TTC549 (cell line): ENCODE results near the gene DDX46.
"Not testable (repeated sequence)": the region's sequence is repeated elsewhere in the genome, so short reads cannot be mapped to it uniquely, and the experiment has no call there.

Experiments
- FAIRE-seq: peaks from 2 replicates; lab custom pipeline; 2012; peaks lifted over from hg19 to GRCh38; lab: Jason Lieb, UNC

DDX46 gene

DNA sequence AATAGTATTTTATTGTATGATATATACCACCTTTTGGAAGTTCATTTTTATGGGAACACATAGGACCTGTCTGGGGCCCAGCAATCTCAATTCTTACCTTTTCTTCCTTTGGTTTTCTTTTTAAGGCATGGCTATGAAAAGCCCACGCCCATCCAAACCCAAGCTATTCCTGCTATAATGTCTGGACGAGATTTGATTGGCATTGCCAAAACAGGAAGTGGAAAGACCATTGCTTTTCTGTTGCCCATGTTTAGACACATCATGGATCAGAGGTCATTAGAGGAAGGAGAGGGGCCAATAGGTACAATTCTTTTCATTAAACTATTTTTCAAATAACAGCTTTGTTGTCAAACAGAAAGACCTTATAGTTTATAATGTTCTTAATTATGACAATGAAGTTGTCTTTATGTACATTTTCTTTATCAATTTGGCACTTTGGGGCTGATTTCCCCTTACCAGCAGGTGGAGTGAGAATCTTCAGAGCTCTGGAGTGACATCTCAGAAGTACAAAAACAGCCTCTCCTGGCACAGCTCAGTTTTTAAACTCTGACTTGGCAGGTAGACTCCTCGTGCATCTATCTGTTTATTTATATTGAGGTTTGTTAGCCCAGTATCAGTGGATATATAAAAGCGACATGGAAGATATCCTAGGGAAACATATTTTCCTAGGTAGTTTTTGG is 25.8 kb downstream of the DDX46 start:
- no peak for FAIRE-seq

DNA sequence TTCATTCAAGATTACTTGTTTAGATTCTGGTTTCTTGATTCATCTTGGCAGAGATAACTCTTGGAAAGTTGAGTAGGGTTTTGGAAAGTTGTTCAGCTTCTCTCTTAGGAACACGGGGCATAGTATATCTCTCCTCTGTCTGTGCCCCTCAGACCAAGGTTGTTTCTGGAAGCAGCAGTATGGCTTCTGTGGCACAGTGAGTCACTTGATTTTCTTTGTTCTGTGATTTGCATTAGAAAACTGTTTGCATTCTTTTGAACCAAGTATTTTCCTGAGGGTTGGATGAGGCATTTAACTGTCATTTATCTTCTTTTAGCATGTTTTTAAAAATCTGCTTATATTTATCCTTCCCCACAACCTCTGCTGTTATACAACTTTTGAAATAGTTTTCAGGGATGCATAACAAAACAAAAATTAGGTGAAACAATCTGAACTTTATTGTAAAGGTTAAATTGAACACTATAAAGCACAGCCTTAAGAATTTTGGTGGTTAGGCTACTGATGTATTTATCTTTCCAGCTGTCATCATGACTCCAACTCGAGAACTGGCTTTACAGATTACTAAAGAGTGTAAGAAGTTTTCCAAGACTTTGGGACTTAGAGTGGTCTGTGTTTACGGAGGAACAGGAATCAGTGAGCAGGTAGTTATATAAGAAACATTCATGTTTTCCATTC is 26.5 kb downstream of the DDX46 start:
- FAIRE-seq, result no peak

DNA sequence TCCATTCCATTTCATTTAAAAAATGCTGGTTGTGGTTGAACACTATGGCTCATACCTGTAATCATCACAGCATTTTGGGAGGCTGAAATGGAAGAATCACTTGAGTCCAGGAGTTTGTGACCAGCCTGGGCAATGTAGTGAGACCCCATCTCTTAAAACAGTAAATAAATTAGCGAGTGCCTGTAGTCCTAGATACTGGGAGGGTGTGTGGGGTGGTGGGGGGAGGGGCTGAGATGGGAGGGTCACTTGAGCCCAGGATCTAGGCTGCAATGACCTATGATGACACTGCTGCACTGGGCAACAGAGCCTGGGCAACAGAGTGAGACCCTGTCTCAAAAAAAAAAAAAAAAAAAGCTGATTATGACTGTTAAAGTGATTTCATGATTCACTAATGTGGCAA is 29.1 kb downstream of the DDX46 start:
- no peak for FAIRE-seq

DNA sequence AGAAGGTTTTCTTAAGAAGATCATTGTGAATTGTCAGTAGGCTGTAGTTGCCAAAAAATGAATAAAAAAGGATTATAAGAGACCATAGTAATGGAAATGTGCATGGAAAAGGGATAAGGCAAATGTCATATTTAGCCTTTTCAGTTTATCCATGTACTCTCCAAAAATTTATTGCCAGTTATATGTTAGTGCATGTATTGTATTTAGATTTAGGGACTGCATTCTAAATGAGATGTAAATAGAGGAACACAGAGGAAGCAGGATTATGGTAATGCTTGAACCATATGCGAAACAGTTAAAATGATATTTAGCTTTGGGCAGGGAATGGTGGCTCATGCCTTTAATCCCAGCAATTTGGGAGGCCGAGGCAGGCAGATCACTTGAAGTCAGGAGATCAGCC is 33.0 kb downstream of the DDX46 start:
- FAIRE-seq, result no peak

DNA sequence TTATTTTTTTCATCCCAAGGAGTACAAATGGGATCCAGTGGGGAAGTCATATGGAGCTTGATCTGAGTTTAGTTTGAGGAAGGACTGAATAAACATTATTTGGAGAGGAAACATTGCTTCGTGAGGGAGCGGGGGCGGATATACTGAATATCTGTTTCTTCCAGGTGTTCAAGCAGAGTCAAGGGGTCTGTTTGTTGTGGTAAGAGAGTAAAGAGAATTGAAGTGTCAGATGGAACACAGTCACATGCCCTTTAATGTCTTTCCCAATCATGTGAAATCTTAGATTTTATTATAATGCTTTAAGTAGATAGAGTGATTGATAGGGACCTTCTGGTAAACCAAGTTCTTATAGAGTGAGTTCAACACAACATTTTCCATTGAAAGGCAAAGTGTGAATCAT is 33.7 kb downstream of the DDX46 start:
- no peak for FAIRE-seq

DNA sequence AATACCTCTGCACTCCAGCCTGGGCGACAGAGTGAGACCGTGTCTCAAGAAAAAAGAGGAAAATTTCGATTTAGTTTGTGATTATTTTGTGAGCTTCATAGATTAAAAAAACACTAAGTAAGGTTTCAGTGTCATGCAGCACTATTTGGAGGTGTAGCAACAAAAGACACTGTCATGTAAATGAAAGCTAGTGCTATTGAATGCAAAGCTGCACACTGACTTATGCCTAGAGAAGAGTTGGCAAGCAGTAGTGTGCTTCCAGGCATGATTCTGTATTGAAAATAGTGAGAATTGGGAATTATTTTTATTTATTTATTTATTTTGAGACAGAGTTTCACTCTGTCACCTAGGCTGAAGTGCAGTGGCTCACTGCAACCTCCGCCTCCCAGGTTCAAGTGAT is 34.5 kb downstream of the DDX46 start:
- no peak for FAIRE-seq

DNA sequence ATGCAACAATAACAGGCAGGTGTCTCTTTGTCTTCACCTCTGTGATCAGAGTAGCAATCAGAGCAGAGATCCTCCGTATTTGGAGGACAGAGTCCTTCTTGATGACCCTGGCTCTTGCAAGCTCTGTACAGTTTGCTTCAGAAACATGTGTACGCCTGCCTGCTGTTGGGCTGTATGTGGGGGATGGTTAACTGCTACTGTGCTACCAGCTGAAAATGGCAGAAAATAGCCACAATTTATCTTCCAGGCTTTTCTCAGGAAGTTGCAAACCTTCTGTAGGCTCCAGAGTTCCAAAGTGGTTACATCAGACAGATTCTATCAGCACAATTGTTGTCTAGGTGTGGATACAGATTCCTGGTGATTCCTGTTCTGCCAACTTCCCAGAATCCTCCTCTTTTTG is 35.5 kb downstream of the DDX46 start:
- no peak for FAIRE-seq

DNA sequence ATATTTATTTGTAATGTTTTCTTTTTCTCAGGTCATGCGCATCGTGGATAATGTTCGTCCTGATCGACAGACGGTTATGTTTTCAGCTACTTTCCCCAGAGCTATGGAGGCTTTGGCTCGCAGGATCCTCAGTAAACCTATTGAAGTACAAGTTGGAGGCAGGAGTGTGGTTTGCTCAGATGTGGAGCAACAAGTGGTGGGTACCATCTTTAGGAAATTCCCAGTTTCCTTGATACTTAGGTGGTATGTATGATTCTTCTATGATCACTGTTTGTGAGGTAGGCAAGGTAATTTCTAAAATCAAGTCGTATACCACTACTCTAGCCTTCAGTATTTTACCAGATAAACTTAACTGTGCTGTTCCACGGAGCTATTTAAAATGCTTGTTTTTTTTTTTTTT is 36.2 kb downstream of the DDX46 start:
- no peak for FAIRE-seq

DNA sequence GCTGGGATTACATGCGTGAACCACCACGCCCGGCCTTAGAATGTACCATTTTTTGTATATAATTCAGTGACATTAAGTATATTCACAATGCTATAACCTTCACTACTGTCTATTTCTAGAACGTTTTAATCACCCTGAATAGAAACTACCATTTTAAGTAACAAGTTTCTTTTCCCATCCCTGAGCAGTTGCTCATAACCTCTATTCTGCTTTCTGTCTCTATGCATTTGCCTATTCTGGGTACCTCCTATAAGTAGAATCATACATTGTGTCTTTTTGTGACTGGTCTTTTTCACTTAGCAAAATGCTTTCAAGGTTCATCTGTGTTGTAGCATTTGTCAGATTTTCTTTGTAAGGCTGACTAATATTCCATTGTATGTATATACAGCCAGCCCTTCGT is 39.9 kb downstream of the DDX46 start:
- no peak for FAIRE-seq

DNA sequence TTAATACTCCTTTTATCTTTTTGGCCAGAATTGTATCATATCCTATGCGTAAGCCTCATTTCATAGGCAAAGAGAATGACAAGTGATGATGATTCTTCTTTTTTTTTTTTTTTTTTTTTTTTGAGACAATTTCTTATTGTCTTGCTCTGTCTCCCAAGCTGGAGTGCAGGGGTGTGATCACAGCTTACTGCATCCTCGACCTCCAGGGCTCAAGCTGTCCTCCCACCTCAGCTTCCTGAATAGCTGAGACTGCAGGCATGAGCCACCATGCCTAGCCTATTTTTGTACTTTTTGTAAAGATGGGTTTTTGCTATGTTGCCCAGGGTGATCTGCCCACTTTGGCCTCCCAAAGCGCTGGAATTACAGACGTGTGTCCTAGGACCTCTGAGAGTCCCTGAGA is 45.2 kb downstream of the DDX46 start:
- FAIRE-seq, result no peak

DNA sequence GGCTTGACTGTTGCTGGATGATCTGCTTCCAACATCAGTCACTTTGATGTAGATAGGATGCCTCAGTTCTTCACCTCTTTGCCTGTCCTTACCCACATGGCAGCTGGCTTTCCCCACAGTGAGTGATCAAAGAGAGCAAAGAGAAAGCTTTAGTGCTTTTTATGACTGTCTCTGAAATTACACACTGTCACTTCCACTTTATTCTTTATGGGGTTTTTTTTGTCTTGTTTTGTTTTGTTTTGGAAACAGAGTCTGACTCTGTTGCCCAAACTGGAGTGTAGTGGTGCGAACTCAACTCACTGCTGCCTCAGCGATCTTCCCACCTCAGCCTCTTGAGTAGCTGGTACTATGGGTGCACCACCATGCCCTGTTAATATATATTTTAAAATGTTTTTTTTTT is 54.8 kb downstream of the DDX46 start:
- FAIRE-seq, result no peak

DNA sequence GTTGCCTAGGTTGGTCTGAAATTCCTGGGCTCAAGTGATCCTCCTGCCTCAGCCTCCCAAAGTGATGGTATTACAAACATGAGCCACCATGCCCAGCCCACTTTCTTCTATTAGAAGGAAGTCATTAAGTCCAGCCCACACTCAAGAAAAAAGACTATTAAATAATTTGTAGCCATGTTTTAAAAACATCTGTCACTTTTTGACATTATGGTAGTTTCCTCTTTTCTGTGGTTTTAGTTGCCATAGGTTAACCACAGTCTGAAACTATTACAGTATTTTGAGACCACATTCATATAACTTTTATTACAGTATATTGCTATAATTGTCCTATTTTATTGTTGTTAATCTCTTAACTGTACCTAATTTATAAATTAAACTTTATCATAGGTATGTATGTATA is 55.2 kb downstream of the DDX46 start:
- FAIRE-seq, result no peak

DNA sequence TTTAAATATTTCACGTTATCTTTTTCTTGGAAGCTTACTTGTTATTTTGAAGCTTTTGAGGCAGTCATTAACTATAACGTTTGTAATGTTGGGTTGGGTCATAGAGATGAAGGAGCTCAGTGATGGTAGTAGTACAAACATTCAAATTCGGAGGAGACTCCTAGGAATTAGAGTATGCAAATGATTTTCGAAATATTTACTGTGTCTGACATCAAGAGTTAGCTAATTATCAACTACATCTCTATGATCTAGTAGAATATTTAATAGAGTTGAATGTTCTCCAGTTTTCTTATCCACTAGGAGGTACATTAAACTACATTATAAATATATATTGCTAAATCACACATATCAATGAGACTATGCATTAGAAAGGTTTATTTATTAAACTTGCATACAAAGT is 58.4 kb downstream of the DDX46 start:
- FAIRE-seq, result no peak

DNA sequence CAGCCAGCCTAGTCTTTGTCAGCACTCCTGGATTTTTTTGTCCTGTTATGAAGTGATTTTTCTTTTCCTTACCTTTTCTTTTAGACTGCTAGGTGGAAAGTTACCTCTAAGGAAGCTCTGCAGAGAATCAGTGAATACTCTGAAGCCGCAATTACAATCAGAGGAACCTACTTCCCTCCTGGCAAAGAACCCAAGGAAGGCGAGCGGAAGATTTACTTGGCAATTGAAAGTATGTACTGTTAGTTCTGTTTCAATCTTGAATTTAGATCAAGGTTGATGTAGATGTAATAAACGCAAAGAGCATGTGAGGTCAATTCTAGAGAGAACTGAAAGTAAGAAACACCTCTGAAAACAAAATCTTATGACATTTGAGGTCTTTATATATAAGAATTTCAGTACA is 60.2 kb downstream of the DDX46 start:
- FAIRE-seq, result no peak

DNA sequence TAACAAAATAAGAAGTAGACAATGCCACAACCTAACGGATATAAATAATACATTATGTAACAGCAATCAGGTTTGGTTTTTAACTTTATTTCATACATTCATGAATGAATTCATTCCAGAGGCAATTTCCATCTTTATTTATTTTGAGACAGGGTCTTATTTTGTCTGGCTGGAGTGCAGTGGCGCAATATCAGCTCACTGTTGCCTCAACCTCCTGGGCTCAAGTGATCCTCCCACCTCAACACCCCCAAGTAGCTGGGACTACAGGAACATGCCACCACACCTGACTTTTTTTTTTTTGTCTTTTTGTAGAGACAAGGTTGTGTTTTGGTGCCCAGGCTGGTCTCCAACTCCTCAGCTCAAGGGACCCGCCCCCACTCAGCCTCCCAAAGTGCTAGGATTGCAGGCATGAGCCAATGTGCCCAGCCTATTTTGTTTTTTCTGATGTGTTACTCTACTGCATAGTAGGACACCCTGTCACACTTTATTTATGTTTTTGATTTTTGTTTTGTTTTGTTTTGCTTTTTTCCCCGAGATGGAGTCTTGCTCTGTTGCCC is 60.9 kb downstream of the DDX46 start:
- no peak for FAIRE-seq

DNA sequence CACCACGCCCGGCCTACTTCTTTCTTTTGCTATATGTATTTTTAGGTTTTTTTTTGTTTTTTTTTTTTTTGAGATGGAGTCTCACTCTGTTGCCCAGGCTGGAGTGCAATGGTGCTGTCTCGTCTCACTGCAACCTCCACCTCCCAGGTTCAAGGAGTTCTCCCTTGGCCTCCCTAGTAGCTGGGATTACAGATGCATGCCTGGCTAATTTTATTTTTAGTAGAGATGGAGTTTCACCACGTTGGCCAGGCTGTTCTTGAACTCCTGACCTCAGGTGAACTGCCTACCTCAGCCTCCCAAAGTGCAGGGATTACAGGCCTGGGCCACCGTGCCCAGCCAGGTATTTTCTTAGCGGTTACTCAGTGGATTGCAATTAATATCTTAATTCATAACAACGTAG is 63.3 kb downstream of the DDX46 start:
- no peak for FAIRE-seq

DNA sequence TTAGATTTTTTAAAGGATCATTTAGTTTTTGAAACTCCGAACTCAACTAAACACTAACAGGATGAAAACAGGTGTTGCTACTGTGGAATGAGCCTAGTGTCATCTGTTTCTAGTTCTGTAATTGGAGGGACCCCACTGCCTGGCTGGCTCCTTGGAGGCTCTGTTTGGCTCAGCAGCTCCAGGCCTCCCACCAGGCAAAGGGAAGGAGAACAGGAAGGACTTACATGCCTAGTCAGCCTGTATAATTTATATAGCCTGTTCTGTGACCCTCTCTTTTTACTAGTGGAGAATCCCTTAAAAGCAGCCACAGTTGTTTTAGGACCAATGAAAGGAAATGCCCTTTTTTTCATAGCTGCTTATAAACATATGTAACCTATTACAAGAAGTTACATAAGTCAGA is 66.1 kb downstream of the DDX46 start:
- FAIRE-seq, result no peak

DNA sequence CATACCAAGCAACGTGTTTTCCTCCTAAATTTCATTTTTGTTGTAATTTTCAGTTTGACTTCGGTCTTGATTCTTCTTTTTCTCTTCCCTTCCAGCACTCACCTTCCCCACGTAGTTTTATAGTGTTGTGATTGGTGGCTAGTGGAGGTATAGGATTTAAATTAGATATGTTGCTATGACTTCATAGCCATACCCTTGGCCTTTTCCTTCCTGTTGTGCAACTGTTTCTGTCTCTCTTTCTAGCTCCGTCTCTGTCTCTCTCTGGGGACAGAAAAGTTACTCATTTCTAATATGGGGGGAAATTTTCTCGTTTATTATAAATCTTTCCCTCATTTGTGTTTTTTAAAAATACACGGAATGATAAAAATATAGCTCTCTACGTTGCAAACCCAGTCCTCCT is 66.6 kb downstream of the DDX46 start:
- FAIRE-seq, result no peak

DNA sequence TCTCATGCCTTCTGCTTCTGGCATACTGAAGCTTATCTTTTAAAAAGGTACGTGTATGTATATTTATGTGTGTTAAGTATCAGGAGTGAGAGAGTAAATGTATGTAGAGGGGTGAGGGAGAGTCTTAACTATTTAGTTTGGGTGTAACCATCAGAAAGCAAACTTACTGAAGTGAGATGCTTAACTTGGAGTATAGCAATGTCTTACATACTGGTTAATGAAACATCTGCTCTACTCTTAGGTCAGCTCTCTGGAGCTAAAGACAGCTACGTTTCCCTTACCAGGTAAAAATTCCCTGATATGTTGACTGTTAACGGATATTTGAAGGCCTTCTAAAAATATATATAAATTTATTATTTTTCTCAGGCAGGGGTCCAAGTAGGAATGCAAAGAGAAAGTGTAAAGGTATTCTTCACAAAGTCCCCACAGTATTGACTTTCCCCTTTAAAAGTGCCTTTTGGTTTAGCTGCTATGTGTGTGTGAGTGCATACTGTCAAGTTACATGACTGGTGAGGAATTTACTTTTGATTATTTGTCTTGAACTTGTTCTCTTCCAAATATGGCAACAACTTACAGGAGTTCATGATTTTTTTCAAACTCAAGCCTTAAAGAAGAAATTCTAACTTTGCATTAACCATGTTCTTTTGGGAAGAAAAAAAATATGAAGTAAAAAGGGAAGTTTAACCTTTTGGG is 74.9 kb downstream of the DDX46 start:
- FAIRE-seq, result no peak

DNA sequence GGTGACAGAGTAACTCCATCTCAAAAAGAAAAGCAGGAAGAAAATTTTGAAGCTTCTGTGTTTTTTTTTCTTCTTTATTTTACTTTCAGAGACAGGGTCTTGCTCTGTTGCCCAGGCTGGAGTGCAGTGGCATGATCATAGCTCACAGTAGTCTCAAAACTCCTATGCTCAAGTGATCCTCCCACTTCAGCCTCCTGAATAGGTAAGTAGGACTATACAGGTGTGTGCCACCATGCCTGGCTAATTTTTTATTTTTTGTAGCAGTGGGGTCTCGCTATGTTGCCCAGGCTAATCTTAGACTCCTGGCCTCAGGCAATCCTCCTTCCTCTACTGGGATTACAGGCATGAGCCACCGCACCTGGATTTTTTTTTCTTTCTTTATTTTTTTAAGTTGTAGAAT is 77.0 kb downstream of the DDX46 start:
- no peak for FAIRE-seq

DNA sequence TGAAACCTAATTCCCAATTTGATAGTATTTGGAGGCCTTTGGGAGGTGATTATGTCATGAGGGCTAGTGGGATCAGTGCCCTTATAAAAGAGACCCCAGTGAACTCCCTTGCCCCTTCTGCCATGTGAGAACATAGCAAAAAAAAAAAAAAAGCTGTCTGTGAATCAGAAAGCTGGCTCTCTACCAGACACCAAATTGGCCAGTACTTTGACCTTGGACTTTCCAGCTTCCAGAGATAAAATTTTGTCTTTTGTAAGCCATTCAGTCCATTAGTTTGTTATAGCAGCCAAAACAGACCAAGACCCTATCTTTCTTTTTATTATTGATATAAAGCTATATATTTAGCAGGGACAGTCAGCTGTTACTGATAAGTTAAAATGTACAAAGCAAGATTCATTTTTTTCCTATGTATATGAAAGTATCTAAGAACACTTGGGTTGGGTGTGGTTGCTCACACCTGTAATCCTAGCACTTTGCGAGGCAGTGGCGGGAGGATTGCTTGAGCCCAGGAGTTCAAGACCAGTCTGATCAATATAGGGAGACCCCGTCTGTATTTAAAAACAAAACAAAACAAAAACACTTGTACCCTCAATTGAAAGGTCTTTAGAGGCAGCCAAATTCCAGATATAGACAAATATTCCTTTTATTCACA is 79.1 kb downstream of the DDX46 start:
- no peak for FAIRE-seq

DNA sequence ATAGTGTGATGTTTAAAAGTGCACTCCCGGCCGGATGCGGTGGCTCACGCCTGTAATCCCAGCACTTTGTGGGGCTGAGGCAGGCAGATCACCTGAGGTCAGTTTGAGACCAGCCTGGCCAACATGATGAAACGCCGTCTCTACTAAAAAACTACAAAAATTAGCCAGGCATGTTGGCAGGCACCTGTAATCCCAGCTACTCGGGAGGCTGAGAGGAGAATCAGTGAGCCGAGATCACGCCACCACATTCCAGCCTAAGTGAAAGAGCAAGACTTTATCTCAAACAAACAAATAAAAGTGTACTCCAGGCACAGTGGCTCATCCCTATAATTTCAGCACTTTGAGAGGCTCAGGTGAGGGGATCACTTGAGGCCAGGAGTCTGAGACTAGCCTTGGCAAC is 79.8 kb downstream of the DDX46 start:
- not testable (repeated sequence) for FAIRE-seq

DNA sequence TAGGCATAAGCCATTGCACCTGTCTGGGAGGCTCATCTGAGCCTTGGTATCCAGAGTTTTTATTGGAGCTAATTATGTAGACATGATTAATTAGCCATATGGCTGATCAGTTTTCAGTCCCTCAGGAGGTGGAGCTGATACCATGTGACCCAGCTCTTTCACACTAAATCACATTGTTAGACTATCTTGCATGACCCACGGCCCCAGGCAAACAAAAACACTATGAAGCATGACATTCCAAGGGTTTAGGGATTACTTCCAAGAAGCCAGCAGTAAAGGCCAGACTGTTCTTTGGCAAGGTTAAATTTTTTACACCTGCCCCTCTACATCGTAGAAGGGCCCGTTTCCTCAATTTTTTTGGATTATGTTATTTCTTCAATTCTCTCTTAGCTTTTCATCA is 82.2 kb downstream of the DDX46 start:
- FAIRE-seq, result no peak
